ENCODE measurements around the gene AK5.

- TF ChIP-seq CTCF (IDR thresholded peaks at IDR 0.05; ENCODE audit: insufficient read depth, low read length, poor library complexity, severe bottlenecking) (no peak), EZH2phosphoT487 (conservative IDR thresholded peaks at IDR 0.05; ENCODE audit: low read length) (no peak)
Measured at GRCh38 chr1:77476475-77476874, 194.7 kb downstream of the AK5 start.
